Fibroblast of pulmonary artery (primary cell): ENCODE data around the gene ROBO1.

Source experiments
- DNase-seq: peaks from one replicate; pipeline ENCODE4 v3.0.0-alpha.2; 2010; ENCODE audit warnings: low read depth
- H3K4me3 ChIP-seq: replicated peaks from 2 replicates; pipeline ENCODE4 v1.5.1; 2011; ENCODE audit warnings: low read depth, mild to moderate bottlenecking, control low read depth, low read length, moderate library complexity
- CTCF ChIP-seq: IDR thresholded peaks from 2 replicates; pipeline ENCODE4 v1.5.1; 2011; ENCODE audit warnings: mild to moderate bottlenecking, control low read depth, low read length, inconsistent platforms; ENCODE audit errors: missing control alignments

Gene ROBO1

DNA sequence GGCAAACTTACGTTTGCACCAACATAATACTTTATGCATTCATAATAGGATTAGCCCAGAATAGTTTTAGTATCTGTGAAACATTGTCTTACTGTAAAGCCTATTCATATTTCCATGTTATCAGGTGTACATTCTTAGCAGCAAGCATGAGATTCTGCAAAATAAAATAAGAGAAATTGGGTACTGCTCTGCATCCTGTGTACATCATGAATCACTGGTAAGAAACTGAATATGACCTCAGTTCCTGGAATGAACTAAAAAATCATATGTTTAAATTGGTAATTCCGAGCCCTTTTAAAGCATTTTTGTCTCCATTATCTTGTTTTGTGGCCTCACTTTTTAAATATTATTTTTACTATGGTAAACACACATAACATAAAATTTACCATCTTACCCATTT is 605.1 kb downstream of the ROBO1 start:
- no peak overlapping the region for H3K4me3 ChIP-seq
- no peak for DNase-seq
- no peak for TF ChIP-seq CTCF

- TF ChIP-seq CTCF = no peak
- no peak overlapping the region for H3K4me3 ChIP-seq
- DNase-seq = peak; percentile 55
These were observed 605.9 kb downstream of the ROBO1 start for GRCh38 chr3:79161941-79162340.

DNA sequence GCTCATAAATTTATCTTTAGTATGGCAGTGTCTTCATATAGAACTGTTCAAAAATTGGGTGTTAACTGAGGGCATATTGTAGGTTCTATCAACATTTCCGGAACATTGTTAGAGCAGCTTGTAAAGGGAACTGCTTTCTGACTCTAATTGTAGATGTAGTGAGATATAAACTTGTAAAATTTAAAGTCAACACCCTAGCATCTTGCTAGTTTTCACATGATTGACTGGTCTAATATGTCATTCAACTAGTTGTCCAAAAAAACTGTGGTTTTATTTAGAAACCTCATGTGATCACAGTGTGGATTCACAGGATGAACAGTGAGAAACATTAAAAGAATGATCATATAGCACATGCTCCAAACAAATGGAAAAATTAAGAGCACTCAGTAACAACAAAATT is 607.4 kb downstream of the ROBO1 start:
- TF ChIP-seq CTCF = no peak
- no peak for DNase-seq
- H3K4me3 ChIP-seq = no peak overlapping the region

DNA sequence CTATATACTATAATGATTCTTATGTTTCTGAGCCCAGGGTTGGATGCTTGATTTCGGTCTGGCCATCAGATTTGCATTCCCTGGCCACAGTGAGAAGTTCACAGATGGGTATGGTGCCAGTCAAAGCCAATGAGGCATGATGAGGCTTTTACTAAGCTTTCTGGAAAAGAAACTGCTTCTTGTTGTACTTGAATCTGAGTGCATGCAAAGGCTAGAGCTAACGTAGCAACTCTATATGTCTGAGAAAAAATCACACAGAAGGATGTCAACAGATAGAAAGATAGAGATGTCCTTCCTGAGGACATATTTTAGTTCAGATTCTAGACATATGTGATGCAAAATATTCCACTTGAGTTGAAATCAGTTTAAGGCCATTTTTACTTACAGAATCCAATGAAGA is 608.1 kb downstream of the ROBO1 start:
- no peak for DNase-seq
- TF ChIP-seq CTCF = no peak
- H3K4me3 ChIP-seq = no peak overlapping the region

GRCh38 chr3:79157191-79157590 is 610.6 kb downstream of the ROBO1 start:
- DNase-seq = no peak
- H3K4me3 ChIP-seq = no peak overlapping the region
- no peak for TF ChIP-seq CTCF

GRCh38 chr3:79154865-79155264 is 612.9 kb downstream of the ROBO1 start:
- H3K4me3 ChIP-seq = no peak overlapping the region
- no peak for DNase-seq
- TF ChIP-seq CTCF = no peak

DNA sequence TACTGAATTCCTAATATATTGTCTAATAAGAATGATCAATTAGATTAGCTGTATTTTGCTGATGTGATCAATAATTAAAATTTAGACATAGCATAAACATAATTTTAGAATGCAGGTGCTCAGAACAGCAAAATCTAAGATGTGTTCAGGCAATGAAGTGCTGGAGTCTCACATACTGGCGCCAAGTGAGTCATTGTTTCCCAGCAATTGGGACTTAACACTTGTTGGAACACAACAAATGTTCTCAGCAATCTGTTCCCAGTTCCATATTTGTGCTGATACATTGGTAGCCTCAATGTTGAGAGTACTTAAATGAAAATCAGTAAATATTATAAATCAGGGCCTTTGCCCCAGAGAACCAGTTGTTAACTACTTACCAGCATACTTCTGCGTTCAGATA is 619.0 kb downstream of the ROBO1 start:
- DNase-seq = peak; percentile 30
- no peak for TF ChIP-seq CTCF
- H3K4me3 ChIP-seq = no peak overlapping the region
